ENCODE data around the gene IL20RA.
A peak's percentile ranks its signal among the peaks of the same experiment; 100 is the strongest.

The IL20RA gene

DNA sequence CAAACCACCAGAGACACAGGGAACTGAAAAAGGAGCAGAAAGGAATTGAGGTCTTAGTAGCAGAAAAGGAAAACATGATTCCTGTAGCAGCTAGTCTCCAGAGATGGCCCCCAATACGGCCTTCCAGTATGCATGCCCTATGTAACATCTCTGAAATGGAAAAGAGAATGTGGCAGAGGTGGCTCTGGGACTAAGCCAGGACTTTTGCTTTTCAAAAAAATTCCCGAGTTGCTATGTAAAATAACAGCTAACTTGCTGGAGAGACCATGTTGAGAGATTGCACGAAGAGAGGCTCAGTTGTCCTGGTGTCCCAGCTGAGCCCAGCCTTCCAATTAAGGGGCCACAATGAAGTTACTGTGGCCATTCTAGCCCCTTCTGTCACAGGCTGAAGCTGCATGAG is 27.7 kb downstream of the IL20RA start:
- TF ChIP-seq, protein P1, sequence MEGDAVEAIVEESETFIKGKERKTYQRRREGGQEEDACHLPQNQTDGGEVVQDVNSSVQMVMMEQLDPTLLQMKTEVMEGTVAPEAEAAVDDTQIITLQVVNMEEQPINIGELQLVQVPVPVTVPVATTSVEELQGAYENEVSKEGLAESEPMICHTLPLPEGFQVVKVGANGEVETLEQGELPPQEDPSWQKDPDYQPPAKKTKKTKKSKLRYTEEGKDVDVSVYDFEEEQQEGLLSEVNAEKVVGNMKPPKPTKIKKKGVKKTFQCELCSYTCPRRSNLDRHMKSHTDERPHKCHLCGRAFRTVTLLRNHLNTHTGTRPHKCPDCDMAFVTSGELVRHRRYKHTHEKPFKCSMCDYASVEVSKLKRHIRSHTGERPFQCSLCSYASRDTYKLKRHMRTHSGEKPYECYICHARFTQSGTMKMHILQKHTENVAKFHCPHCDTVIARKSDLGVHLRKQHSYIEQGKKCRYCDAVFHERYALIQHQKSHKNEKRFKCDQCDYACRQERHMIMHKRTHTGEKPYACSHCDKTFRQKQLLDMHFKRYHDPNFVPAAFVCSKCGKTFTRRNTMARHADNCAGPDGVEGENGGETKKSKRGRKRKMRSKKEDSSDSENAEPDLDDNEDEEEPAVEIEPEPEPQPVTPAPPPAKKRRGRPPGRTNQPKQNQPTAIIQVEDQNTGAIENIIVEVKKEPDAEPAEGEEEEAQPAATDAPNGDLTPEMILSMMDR (IDR thresholded peaks at IDR 0.05; ENCODE audit: low read depth, low read length, missing control alignments), result no peak
- no peak overlapping the region for H3K4me3 ChIP-seq (replicated peaks; ENCODE audit: low read depth, low read length)
- no peak for DNase-seq (ENCODE audit: extremely low read depth, low read depth)

DNA sequence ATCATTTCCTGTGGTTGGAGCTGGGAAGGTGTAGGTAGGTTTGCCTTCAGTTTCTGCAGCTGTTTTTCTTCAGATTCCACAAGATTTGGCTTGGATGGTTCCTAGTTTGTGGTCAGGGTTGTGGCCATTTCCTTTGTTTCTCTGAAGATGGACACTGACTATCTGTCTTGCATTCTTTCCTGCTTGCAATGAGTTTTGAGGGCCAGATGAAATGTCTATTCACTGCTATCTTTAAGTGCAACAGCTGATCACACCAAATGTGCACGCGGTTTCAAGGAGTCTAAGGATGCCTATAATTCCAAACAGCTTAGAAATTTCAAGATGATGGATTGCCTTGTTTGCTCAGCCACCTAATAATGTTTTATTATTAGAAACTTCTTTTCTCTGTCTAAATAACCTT is 28.4 kb downstream of the IL20RA start:
- no peak for DNase-seq (ENCODE audit: extremely low read depth, low read depth)
- TF ChIP-seq, protein P1 (IDR thresholded peaks at IDR 0.05; ENCODE audit: low read depth, low read length, missing control alignments), result no peak

DNA sequence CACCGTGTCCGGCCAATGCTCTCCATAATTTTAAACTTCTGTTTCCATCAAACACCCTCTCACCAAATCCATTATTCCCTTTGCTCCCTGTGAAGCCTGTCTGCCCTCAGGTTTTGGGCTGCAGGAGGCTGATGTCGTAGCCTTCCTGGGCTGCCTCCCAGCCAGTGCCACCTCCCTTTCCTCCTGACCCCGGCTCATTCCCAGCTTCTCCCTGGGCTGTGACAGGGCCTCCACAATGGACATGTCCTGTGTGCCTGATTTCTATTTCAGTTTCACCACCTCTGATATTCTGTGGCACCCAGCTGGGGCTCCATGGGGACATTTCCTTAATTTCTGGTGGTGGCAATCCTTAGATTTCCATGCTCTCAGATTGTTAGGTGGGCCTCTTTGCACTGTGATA is 28.8 kb downstream of the IL20RA start:
- TF ChIP-seq, protein P1 (IDR thresholded peaks at IDR 0.05; ENCODE audit: low read depth, low read length, missing control alignments), result no peak
- no peak overlapping the region for H3K4me3 ChIP-seq (replicated peaks; ENCODE audit: low read depth, low read length)
- no peak for DNase-seq (ENCODE audit: extremely low read depth, low read depth)

More for the DNA sequence above, 28.4 kb downstream of the IL20RA start:
- H3K4me3 ChIP-seq (replicated peaks; ENCODE audit: low read depth, low read length), result no peak overlapping the region

DNA sequence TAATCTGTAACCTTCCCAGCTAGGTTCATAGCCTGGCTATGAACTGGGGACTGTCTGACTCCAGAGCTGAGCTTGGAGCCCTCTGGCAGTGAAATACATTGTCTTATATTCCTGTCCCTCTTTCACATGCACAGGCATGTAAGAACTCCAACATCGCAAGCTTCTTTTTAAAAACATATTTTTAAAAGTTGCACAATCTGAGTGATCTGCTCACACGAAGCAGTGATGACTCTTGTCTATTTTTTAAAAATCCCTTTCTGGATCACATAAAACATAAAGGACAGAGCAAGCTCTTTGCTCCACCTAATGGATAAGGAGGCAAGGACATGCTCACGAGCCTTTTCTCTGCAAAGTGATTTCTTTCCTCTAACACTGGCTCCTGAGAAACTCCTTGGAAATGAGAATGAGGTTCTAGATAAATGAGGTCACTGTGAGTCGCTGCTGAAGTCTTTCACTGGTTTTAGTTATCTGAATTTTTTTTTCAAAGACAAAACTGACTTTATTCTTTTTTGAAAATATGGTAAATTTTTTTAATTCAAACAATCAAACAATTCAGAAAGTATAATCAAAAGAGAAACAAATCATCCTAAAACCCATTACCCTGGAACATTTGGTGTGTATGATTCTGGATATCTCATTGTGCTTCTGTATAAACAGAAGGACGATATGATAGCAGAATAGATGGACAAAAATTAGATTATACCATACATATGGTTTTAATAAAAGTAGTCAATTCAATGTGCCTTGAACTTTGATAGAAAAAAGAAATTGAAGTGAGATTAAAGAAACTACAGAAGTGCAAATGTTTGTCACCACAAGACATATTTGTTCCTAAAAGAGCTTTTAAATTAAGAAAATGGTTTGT is 30.8 kb downstream of the IL20RA start:
- H3K4me3 ChIP-seq (replicated peaks; ENCODE audit: low read depth, low read length), result no peak overlapping the region
- peak; percentile 9 for DNase-seq (ENCODE audit: extremely low read depth, low read depth)
- TF ChIP-seq, protein P1 (IDR thresholded peaks at IDR 0.05; ENCODE audit: low read depth, low read length, missing control alignments), result peak; percentile 49

DNA sequence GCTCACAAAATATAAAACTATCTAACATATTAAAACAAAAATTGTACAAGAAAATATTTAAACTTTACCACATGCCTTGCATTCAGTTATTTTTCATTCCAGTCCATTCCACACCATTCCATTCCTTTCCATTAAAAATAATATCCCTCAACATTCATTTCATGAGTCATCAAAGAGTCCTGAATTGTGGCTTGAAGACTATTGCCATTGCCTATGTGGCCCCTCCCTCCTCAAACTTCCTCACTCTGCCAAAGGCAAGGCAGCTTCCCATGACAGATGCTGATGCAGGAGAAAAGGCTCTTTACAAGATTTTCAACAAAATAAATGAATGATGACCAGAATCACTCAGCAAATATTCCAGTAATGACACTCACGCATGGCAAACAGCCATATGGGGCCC is 31.7 kb downstream of the IL20RA start:
- H3K4me3 ChIP-seq (replicated peaks; ENCODE audit: low read depth, low read length), result no peak overlapping the region
- no peak for DNase-seq (ENCODE audit: extremely low read depth, low read depth)
- TF ChIP-seq, protein P1 (IDR thresholded peaks at IDR 0.05; ENCODE audit: low read depth, low read length, missing control alignments), result no peak

DNA sequence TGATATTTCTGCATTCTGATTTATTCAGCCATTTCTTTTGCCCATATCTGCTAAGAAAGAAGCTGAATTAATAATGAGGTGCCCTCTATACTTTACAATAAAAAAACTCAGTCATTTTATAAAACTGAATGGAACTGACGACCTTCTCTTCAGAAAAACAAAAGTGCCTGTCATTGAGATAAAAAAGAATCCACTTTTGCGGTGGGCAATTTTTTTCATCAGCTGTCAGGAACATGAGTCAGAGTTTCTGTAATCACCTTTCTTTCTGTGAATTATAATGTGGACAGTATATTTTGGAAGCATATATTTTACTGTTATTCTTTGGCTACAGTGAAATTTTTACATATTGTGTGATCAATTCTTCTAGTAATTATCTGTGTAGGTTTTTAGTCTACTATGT is 33.4 kb downstream of the IL20RA start:
- DNase-seq (ENCODE audit: extremely low read depth, low read depth), result no peak
- TF ChIP-seq, protein P1 (IDR thresholded peaks at IDR 0.05; ENCODE audit: low read depth, low read length, missing control alignments), result no peak
- H3K4me3 ChIP-seq (replicated peaks; ENCODE audit: low read depth, low read length), result no peak overlapping the region
